PC-3 (cell line): ENCODE measurements around the gene ST3GAL6.

Experiments
- EZH2 ChIP-seq: fragments of 300-600 bp; sonication (generic); IDR thresholded peaks from one replicate; pipeline ENCODE4 v1.6.1; 2017; ENCODE audit warnings: antibody characterized with exemption, mild to moderate bottlenecking, low read length; ENCODE audit not compliant: unreplicated experiment
- TF ChIP-seq, protein P1 (sequence below): fragments of 300-600 bp; sonication (generic); conservative IDR thresholded peaks from 2 replicates; pipeline ENCODE4 v1.5.1; 2017; ENCODE audit warnings: antibody characterized with exemption, low read depth, mild to moderate bottlenecking, low read length

DNA sequence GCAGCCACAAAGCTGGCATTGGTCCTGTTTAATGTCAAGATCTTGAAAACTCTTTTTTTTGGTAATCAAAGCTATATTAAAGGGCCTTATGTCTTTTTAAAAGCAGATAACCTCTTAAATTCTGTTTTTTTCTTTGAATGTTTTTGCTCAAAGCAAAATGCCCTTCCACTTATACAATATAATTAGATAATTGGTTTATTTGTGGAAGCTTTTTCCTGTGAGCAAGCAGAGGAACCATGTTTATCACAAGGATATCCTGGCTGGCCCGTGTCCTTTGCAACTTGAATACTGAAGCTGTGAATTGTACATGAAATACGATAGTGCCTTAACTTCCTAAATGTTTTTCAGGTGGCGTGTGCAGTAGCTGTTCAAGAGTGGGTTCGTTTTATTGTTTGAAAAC lies 2.6 kb downstream of the ST3GAL6 start:
- TF ChIP-seq, protein P1, sequence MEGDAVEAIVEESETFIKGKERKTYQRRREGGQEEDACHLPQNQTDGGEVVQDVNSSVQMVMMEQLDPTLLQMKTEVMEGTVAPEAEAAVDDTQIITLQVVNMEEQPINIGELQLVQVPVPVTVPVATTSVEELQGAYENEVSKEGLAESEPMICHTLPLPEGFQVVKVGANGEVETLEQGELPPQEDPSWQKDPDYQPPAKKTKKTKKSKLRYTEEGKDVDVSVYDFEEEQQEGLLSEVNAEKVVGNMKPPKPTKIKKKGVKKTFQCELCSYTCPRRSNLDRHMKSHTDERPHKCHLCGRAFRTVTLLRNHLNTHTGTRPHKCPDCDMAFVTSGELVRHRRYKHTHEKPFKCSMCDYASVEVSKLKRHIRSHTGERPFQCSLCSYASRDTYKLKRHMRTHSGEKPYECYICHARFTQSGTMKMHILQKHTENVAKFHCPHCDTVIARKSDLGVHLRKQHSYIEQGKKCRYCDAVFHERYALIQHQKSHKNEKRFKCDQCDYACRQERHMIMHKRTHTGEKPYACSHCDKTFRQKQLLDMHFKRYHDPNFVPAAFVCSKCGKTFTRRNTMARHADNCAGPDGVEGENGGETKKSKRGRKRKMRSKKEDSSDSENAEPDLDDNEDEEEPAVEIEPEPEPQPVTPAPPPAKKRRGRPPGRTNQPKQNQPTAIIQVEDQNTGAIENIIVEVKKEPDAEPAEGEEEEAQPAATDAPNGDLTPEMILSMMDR, result no peak
- no peak for TF ChIP-seq EZH2
